RPMI7951 (cell line): Measurements from ENCODE around the gene SLC22A3. TPM values are rescaled to one million over a fixed set of nuclear protein-coding genes. Genes with fewer than 3 reads are reported as not detected.
A peak's percentile ranks its signal among the peaks of the same experiment; 100 is the strongest.
"Not testable (repeated sequence)": the region's sequence is repeated elsewhere in the genome, so short reads cannot be mapped to it uniquely, and the experiment has no call there.

Experiments used
- DNase-seq: peaks from one replicate; pipeline ENCODE4 v3.0.0-alpha.2; 2012; ENCODE audit warnings: low read depth
- total RNA-seq: library from RNA; depleted of rRNA; stranded (reverse); fragments of >200 nt; shearing (Covaris generic); gene quantifications from 2 replicates; pipeline ENCODE4 v1.2.3, GENCODE V29; 2014

Gene SLC22A3
- total RNA-seq, 1 experiment from 2014 or later, result 2.2 TPM

- DNase-seq, result not testable (repeated sequence)
Measured at GRCh38 chr6:160373601-160374000, 25.4 kb downstream of the SLC22A3 start.

DNA sequence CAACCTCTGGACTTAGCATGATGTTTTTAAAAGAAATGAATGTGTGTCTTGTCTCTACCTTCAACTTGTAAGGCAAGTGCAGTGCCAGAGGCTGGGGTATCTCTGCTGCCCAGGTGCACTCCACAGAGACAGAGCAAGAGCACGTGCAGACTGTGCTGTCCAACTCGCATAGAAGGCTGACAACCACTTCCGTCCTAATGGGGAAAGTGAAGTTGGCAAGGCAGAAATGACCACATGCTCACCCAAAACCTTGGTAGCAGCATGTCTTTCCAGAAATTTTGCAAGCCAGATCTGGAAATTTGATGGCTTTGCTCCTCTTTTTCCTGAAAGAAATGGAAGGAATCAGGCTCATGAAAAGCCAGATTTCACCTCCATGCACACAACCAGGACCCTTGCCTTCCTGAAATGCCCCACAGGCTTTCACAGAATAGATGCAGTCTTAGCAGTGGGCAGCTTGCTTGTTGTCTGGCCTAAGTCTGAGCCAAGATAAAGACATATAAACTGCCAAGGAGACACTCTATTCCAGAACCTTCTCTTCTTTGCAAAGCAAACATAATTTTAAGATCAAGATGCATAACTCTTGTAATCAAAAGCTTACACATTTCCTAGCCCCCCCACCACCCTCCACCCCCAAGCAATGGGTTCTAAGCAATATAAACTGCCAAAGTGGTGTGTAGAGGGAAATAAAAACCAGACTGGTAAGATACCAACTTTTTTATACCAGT lies 26.8 kb downstream of the SLC22A3 start:
- DNase-seq, result no peak

- no peak for DNase-seq
Measured at GRCh38 chr6:160375561-160375949, 27.4 kb downstream of the SLC22A3 start.

DNA sequence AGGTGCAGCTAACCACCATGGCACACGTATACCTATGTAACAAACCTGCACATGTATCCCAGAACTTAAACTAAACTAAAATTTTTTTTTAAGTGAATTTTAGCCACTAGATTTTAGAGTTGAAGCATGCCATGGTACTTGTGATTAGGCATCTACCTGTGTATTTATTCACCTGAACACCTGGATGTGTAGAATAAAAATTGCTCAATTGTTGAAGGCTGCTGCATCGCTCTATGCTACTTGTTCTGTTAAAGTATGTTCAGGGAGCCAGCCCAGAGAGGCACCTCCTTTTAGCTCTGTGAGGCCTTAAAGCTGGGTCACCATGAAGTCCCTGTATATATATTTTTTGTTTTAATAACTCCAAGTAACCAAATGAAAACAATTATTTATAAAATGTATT lies 28.3 kb downstream of the SLC22A3 start:
- DNase-seq, result no peak

DNA sequence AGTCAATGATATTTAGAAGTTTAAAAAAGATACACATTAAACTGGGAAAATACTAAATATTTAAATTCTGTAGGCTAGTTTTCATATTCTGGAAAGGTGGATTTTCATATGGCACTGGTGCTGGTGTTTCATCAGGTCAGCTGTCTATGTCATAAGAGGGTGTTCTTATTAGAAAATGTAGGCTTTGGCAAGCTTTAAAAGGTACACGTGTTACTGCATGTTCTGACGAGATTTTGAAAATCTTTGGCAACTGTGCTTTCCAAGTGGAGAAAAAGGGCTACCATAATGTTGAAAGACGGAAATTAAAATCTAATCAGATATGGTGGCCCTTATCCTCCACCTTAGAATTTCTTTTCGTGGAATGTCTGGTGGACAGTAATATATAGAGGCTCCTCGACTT lies 30.0 kb downstream of the SLC22A3 start:
- DNase-seq, result no peak

DNA sequence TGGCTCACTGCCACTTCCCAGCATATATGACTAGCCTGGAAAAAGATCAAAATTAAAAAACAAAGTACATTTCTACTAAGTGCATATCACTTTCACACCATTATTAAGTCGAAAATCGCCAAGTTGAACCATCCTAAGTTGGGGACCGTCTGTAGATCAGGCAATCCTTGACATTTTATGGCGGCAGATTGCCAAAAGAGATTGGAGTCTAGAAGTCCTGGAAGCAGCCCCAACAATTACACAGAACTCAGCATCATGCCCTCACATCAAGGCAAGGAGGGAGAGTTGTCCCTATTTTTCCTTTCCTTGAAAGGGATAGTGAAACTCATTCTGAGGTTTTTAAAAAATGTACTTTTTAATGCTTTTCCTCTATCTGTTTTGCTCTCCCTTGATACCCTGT lies 30.7 kb downstream of the SLC22A3 start:
- DNase-seq, result peak; percentile 73

- DNase-seq, result peak; percentile 41
Measured at GRCh38 chr6:160379466-160379865, 31.3 kb downstream of the SLC22A3 start.

DNA sequence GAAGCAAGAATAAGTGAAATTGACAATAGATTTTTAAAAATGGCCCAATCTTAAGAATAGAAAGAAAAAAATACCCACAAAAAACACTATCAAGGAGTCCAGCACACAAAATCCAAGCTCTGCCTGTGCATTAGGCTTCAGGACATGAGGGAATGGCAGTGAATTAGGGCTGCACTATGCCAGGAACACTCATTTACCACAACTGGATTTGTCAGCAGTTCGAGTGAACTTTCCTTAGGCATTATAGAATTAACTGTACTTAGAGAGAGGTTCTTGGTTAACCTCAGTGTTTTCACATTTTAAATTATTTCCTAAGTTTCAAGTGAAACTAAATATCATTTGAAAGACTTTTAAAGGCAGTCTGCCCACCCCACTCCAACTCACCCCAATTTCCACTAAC lies 34.8 kb downstream of the SLC22A3 start:
- no peak for DNase-seq

GRCh38 chr6:160386869-160387530 lies 38.8 kb downstream of the SLC22A3 start:
- DNase-seq, result peak; percentile 43

DNA sequence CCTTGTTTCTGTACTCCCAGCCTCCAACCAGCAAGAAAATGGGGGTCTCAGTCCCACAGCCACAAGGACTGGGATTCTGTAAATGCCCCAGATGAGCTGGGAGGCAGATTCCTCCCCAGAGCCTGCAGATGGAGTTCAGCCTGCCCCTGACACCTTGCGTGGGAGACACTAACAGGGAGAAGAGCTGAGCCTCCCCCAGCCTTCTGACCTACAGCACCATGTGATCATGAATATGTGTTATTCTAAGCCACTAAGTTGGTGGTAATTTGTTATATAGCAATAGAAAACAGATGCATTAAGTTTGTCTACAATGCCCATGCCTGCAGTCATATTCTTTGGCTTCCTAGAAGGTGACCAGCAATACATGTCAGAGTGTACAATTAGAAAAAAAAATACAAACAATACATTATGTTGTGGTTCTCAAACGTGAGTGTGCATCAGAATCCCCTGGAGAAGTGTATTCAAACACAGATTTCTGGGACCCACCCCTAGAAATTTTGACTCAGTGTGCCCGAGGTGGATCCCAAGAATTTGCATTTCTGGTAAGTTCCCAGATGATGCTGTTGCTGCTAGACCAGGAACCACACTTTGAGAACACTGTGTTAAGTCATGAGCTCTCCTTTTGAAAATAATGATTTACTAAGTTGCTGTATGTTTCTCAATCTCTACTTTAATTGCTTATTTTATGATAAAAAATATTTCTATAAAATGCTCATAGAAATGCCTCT lies 39.9 kb downstream of the SLC22A3 start:
- no peak for DNase-seq

- DNase-seq, result no peak
Measured at GRCh38 chr6:160388922-160389321, 40.7 kb downstream of the SLC22A3 start.

- DNase-seq, result peak; percentile 73
Measured at GRCh38 chr6:160391419-160392116, 43.4 kb downstream of the SLC22A3 start.

DNA sequence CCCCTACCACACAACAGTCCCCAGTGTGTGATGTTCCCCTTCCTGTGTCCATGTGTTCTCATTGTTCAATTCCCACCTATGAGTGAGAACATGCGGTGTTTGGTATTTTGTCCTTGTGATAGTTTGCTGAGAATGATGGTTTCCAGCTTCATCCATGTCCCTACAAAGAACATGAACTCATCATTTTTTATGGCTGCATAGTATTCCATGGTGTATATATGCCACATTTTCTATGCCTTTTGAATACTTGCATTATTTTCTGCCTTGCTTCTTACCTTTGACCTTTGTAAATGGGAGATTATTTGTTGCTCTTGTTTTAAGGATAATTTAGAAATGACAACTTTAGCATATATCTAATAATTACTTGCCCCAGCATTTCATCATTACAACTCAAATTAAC lies 45.3 kb downstream of the SLC22A3 start:
- DNase-seq, result not testable (repeated sequence)

DNA sequence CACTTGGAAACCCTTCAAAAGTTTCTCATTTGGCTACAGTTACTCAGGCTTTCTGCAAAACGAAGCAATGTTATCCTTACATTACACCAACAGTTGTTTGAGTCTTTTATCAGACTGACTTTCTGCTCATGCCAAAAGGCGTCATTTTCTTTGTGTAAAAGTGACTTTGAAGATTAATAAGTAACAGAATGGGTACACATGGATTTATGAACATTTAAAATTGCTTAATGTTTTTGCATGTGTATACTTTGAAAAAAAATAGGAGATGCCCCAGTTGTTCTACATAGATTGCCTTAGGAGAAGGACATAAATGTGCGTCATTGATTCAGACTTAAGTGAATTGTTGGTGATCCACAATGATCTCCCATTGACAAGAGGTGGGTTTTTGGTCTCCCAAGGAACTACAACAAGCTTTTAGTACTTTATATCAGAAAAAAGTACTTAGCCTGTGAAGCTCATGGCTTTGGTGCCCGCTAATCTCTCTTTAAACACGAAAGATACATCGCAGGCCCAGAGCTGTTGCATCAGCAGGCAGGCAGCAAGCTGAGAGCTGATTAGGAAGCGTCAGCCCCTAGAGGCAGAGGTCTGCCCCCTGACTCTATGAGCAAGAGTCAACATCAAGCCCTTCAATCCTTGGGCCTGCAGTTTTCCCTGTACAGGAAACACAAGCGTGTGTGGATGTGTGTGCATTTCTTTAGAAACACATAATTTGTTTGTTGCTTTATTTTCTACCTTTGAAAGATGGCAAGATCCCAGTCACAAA lies 45.9 kb downstream of the SLC22A3 start:
- DNase-seq, result no peak

DNA sequence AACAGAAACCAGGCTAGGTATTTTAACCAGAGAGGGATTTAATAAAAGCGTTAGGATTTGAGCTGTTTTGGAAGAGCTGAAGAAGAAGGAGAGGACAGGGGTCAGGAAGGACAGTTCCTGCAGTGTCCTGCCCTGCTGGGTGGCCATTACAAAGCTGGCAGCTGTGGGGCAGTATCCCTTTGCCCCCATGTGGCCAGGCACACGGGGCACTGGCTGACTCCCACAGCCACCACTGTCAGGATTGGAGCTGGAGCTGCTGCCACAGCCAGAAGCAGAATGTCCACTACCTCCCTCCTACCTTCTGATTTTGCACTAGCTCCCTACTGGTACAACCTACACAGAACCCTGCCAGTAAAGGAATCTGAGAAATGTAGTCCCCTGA lies 46.5 kb downstream of the SLC22A3 start:
- no peak for DNase-seq

GRCh38 chr6:160395187-160395586 lies 47.0 kb downstream of the SLC22A3 start:
- DNase-seq, result no peak

DNA sequence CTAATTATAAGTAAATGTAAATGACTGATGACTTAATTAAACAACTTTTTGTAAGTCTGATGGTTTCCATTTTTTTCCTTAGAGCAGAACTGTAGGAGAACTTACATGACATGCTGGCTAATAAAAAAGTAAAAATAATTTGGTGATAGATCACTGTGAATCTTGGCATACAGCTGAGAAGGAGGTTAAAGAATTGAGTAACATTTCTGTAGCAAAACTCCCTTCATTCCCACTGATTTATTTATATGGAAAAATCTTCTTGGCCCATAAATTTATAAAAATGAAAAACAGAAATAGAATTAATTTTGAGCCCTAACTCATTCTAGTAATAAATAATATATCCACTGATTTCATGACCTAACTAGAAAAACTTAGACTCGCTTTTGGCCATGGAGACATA lies 48.1 kb downstream of the SLC22A3 start:
- DNase-seq, result no peak

- DNase-seq, result peak; percentile 7
Measured at GRCh38 chr6:160398674-160399271, 50.6 kb downstream of the SLC22A3 start.

DNA sequence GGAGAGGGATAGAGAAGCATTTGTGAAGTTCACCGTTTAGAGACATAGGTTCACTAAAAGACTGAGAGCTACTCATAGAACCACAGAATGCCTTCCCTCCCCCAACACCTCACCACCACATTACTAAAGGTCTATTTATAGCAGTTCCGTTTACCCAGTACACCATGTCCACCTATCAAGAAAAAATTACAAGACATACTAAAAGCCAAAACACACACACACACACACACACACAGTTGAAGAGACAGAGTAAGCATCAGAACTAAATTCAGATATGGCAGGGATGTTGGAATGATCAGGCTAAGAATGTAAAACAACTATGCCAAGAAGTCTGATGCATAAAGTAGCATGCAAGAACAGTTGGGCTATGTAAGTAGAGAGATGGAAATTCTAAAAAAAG lies 52.3 kb downstream of the SLC22A3 start:
- peak; percentile 49 for DNase-seq

- no peak for DNase-seq
Measured at GRCh38 chr6:160408528-160408927, 60.4 kb downstream of the SLC22A3 start.

DNA sequence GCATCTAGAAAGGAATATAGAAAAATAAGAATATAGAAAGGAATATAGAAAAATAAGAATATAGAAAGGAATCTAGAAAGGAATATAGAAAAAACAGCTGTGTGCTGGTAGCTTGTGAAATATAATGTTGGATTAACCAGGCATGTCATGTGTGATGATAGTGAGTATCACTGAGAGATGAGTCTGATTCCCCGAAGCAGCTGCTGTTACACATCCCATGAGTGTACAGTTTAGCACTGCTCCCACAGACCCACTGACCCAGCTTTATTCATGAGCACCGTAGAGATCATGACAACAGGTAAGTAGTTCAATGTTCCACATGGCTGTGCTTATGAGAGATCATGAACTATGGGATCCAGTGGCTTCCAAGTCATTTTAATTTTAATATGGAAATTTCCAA lies 64.8 kb downstream of the SLC22A3 start:
- DNase-seq, result no peak
